Measurements from ENCODE around the gene ASPSCR1. TPM values are rescaled to one million over a fixed set of nuclear protein-coding genes. Genes with fewer than 3 reads are reported as not detected.

Gene ASPSCR1
- total RNA-seq, 1 donor from 2014 or later, result 45.9 TPM

DNA sequence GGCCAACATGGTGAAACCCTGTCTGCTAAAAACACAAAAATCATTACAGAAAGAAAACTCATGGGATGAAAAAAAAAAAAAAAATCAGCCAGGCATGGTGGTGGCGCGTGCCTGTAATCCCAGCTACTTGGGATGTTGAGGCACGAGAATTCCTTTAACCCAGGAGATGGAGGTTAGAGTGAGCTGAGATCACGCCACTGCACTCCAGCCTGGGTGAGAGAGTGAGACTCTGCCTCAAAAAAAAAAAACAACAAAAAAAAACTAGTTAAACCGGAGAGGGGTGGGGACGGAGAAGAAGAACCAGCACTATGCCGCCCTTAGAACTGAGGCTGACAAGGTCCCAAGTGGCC lies 9.1 kb upstream of the ASPSCR1 start:
- H3K4me3 Mint-ChIP-seq (ENCODE audit: unreplicated experiment), result no peak overlapping the region

DNA sequence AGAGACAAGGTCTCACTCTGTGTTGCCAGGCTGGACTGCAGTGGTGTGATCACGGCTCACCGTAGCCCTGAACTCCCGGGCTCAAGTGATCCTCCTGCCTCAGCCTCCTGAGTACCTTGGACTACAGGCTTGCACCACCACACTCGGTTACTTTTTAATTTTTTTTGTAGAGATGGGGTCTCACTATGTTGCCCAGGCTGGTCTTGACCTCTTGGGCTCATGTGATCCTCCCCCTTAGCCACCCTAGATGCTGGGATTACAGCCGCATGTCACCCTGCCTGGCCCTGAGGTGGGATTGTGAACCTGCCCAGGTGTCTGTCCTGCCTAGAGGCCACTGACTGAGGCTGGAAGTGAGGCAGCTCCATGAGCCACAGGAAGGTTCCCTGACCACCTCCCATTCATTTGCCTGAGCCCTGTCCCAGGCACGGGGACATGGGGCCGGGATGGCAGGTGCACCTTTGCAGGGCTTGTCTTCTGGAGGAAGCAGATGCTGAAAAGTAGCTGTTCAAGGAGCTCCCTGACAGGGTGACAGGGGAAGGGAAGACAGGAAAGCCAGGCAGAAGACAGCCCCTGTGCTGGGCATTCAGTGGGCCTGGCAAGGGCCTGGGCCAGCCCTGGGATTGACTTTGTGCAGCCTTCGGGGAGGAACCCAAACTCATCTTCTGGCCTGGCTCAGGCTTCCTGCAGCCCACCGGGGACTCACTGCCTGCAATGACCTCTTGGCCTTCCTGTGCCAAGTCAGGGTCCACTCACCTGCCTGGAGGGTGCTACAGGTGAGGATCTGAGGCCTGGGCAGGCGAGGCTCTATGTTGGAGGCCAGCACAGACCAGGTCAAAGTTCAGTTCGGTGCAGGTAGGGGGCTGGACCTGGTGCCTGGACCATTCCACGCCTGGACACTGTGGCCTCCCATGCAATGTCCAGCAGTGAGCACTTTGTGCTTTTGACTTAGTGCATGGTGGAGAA lies 8.3 kb upstream of the ASPSCR1 start:
- Mint-ChIP-seq H3K9me3 (ENCODE audit: unreplicated experiment) (no peaks in the 10 kb centered on the region), H3K36me3 (ENCODE audit: unreplicated experiment) (no peaks in the 10 kb centered on the region), H3K4me3 (ENCODE audit: unreplicated experiment) (no peak overlapping the region), H3K27ac (ENCODE audit: unreplicated experiment) (no peak overlapping the region), H3K4me1 (ENCODE audit: unreplicated experiment) (peaks cover 3% of the 10 kb centered on the region), H3K27me3 (ENCODE audit: unreplicated experiment) (peaks cover 5% of the 10 kb centered on the region)
- no peak for DNase-seq (ENCODE audit: extremely low spot score, unreplicated experiment)
- TF ChIP-seq, protein P1, sequence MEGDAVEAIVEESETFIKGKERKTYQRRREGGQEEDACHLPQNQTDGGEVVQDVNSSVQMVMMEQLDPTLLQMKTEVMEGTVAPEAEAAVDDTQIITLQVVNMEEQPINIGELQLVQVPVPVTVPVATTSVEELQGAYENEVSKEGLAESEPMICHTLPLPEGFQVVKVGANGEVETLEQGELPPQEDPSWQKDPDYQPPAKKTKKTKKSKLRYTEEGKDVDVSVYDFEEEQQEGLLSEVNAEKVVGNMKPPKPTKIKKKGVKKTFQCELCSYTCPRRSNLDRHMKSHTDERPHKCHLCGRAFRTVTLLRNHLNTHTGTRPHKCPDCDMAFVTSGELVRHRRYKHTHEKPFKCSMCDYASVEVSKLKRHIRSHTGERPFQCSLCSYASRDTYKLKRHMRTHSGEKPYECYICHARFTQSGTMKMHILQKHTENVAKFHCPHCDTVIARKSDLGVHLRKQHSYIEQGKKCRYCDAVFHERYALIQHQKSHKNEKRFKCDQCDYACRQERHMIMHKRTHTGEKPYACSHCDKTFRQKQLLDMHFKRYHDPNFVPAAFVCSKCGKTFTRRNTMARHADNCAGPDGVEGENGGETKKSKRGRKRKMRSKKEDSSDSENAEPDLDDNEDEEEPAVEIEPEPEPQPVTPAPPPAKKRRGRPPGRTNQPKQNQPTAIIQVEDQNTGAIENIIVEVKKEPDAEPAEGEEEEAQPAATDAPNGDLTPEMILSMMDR (IDR thresholded peaks at IDR 0.05), result no peak

More for the DNA sequence above, 9.1 kb upstream of the ASPSCR1 start:
- TF ChIP-seq, protein P1 (IDR thresholded peaks at IDR 0.05), result no peak
- Mint-ChIP-seq H3K9me3 (ENCODE audit: unreplicated experiment) (no peaks in the 10 kb centered on the region), H3K27ac (ENCODE audit: unreplicated experiment) (no peak overlapping the region), H3K27me3 (ENCODE audit: unreplicated experiment) (peaks cover 8% of the 10 kb centered on the region), H3K4me1 (ENCODE audit: unreplicated experiment) (peaks cover 3% of the 10 kb centered on the region), H3K36me3 (ENCODE audit: unreplicated experiment) (no peaks in the 10 kb centered on the region)
- DNase-seq (ENCODE audit: extremely low spot score, unreplicated experiment), result no peak

- H3K9me3 Mint-ChIP-seq (ENCODE audit: unreplicated experiment), result no peaks in the 10 kb centered on the region
- DNase-seq (ENCODE audit: extremely low spot score, unreplicated experiment), result no peak
- H3K27ac Mint-ChIP-seq (ENCODE audit: unreplicated experiment), result no peak overlapping the region
- H3K36me3 Mint-ChIP-seq (ENCODE audit: unreplicated experiment), result no peaks in the 10 kb centered on the region
- H3K4me3 Mint-ChIP-seq (ENCODE audit: unreplicated experiment), result no peak overlapping the region
- TF ChIP-seq, protein P1 (IDR thresholded peaks at IDR 0.05), result no peak
- peaks cover 3% of the 10 kb centered on the region for H3K27me3 Mint-ChIP-seq (ENCODE audit: unreplicated experiment)
- H3K4me1 Mint-ChIP-seq (ENCODE audit: unreplicated experiment), result peaks cover 2% of the 10 kb centered on the region
These were observed 4.0 kb upstream of the ASPSCR1 start for GRCh38 chr17:81973432-81973831.

- TF ChIP-seq, protein P1 (IDR thresholded peaks at IDR 0.05), result no peak
- DNase-seq (ENCODE audit: extremely low spot score, unreplicated experiment), result no peak
- H3K36me3 Mint-ChIP-seq (ENCODE audit: unreplicated experiment), result peaks cover 6% of the 10 kb centered on the region
- peaks cover 2% of the 10 kb centered on the region for H3K27me3 Mint-ChIP-seq (ENCODE audit: unreplicated experiment)
- H3K27ac Mint-ChIP-seq (ENCODE audit: unreplicated experiment), result peak overlapping the region; percentile 91
- H3K4me1 Mint-ChIP-seq (ENCODE audit: unreplicated experiment), result peaks cover 12% of the 10 kb centered on the region
- no peaks in the 10 kb centered on the region for H3K9me3 Mint-ChIP-seq (ENCODE audit: unreplicated experiment)
- peak overlapping the region; percentile 87 for H3K4me3 Mint-ChIP-seq (ENCODE audit: unreplicated experiment)
These were observed 858 bp upstream of the ASPSCR1 start for GRCh38 chr17:81976332-81977210.

Data from osteocyte (in vitro differentiated cells).